Inferior parietal cortex (tissue), 1 donor: ENCODE results near the gene HSD17B1.
"Not testable (repeated sequence)": the region's sequence is repeated elsewhere in the genome, so short reads cannot be mapped to it uniquely, and the experiment has no call there.

Source experiments
- DNase-seq: peaks from one replicate; pipeline ENCODE4 v3.0.0-alpha.2; 2016; ENCODE audit errors: extremely low spot score

HSD17B1 gene

GRCh38 chr17:42552736-42553135 lies at the start of gene HSD17B1:
Gene HSD17B1, plus strand, starts transcription at chr17:42552923. Its CDS starts 11 bp downstream, at chr17:42552934.
- not testable (repeated sequence) for DNase-seq

GRCh38 chr17:42502926-42503325 lies 49.8 kb upstream of the HSD17B1 start:
- no peak for DNase-seq

GRCh38 chr17:42507671-42508070 lies 45.1 kb upstream of the HSD17B1 start:
- no peak for DNase-seq

- no peak for DNase-seq
These were observed 44.1 kb upstream of the HSD17B1 start for GRCh38 chr17:42508426-42509165.

- DNase-seq = no peak
These were observed 43.3 kb upstream of the HSD17B1 start for GRCh38 chr17:42509409-42509808.

- DNase-seq = no peak
These were observed 42.9 kb upstream of the HSD17B1 start for GRCh38 chr17:42509841-42510240.

- DNase-seq = no peak
These were observed 40.5 kb upstream of the HSD17B1 start for GRCh38 chr17:42512246-42512645.

GRCh38 chr17:42512733-42513251 lies 39.9 kb upstream of the HSD17B1 start:
- no peak for DNase-seq

GRCh38 chr17:42513686-42514085 lies 39.0 kb upstream of the HSD17B1 start:
- DNase-seq = no peak

- no peak for DNase-seq
These were observed 38.4 kb upstream of the HSD17B1 start for GRCh38 chr17:42514279-42514678.

- no peak for DNase-seq
These were observed 37.9 kb upstream of the HSD17B1 start for GRCh38 chr17:42514867-42515266.

GRCh38 chr17:42517516-42517915 lies 35.2 kb upstream of the HSD17B1 start:
- DNase-seq = peak; percentile 79

- peak; percentile 54 for DNase-seq
These were observed 34.5 kb upstream of the HSD17B1 start for GRCh38 chr17:42518046-42518754.

GRCh38 chr17:42518755-42519545 lies 33.8 kb upstream of the HSD17B1 start:
- peak; percentile 15 for DNase-seq

GRCh38 chr17:42519546-42520491 lies 32.9 kb upstream of the HSD17B1 start:
- peak; percentile 67 for DNase-seq

GRCh38 chr17:42520540-42520951 lies 32.2 kb upstream of the HSD17B1 start:
- DNase-seq = no peak

- no peak for DNase-seq
These were observed 31.7 kb upstream of the HSD17B1 start for GRCh38 chr17:42521036-42521435.

- DNase-seq = no peak
These were observed 31.0 kb upstream of the HSD17B1 start for GRCh38 chr17:42521666-42522262.

GRCh38 chr17:42522263-42522790 lies 30.4 kb upstream of the HSD17B1 start:
- DNase-seq = no peak

GRCh38 chr17:42522798-42523278 lies 29.9 kb upstream of the HSD17B1 start:
- DNase-seq = no peak
